RWPE1 (cell line): Measurements from ENCODE around the gene MBD4.

Source experiments
- CTCF ChIA-PET: fragments of 350-600 bp; sonication (Branson Sonifier 250); formaldehyde crosslinking; extraction: SDS; loops from one replicate; lab custom pipeline; 2021; lab: Yijun Ruan, JAX
- POLR2A ChIA-PET: fragments of 400-600 bp; formaldehyde crosslinking; extraction: SDS; loops from one replicate; lab custom pipeline; 2020; ENCODE audit warnings: antibody characterized with exemption; ENCODE audit not compliant: low non-redundant PET; lab: Yijun Ruan, JAX
- DNase-seq: peaks from one replicate; pipeline ENCODE4 v3.0.0; 2012; ENCODE audit warnings: low spot score
- H3K27ac ChIP-seq: fragments of 450-650 bp; 2 replicates; pipeline ENCODE4 v1.5.1; 2017
- TF ChIP-seq, protein P1 (sequence below): fragments of 450-650 bp; conservative IDR thresholded peaks from 2 replicates; pipeline ENCODE4 v1.5.1; 2017; ENCODE audit warnings: low read depth, mild to moderate bottlenecking

Gene MBD4

GRCh38 chr3:129445471-129445870 is 5.7 kb upstream of the MBD4 start:
- no peak overlapping the region for H3K27ac ChIP-seq
- ChIA-PET POLR2A (no interaction called here), CTCF (interaction anchor here (0.6 kb wide), 1 partner anchor 17 kb away, joined by 3 read pairs; no protein-coding TSS in a partner anchor)
- TF ChIP-seq, protein P1, sequence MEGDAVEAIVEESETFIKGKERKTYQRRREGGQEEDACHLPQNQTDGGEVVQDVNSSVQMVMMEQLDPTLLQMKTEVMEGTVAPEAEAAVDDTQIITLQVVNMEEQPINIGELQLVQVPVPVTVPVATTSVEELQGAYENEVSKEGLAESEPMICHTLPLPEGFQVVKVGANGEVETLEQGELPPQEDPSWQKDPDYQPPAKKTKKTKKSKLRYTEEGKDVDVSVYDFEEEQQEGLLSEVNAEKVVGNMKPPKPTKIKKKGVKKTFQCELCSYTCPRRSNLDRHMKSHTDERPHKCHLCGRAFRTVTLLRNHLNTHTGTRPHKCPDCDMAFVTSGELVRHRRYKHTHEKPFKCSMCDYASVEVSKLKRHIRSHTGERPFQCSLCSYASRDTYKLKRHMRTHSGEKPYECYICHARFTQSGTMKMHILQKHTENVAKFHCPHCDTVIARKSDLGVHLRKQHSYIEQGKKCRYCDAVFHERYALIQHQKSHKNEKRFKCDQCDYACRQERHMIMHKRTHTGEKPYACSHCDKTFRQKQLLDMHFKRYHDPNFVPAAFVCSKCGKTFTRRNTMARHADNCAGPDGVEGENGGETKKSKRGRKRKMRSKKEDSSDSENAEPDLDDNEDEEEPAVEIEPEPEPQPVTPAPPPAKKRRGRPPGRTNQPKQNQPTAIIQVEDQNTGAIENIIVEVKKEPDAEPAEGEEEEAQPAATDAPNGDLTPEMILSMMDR, result no peak
- DNase-seq, result no peak

- TF ChIP-seq, protein P1, result no peak
- H3K27ac ChIP-seq, result no peak overlapping the region
- ChIA-PET CTCF (interaction anchor here (0.7 kb wide), 1 partner anchor 213 kb away, joined by 4 read pairs; no protein-coding TSS in a partner anchor), POLR2A (no interaction called here)
- DNase-seq, result no peak
Measured at GRCh38 chr3:129442947-129443346, 3.2 kb upstream of the MBD4 start.

GRCh38 chr3:129442486-129442885 is 2.7 kb upstream of the MBD4 start:
- no peak for DNase-seq
- no peak overlapping the region for H3K27ac ChIP-seq
- TF ChIP-seq, protein P1, result no peak
- POLR2A ChIA-PET, result no interaction called here
- CTCF ChIA-PET, result interaction anchor here (0.7 kb wide), 1 partner anchor 214 kb away, joined by 4 read pairs; no protein-coding TSS in a partner anchor

GRCh38 chr3:129441782-129442181 is 2.0 kb upstream of the MBD4 start:
- H3K27ac ChIP-seq, result no peak overlapping the region
- DNase-seq, result no peak
- ChIA-PET CTCF (no interaction called here), POLR2A (interaction anchor here (0.8 kb wide), 1 partner anchor 184 kb away, joined by 7 read pairs; no protein-coding TSS in a partner anchor)
- TF ChIP-seq, protein P1, result no peak

GRCh38 chr3:129441215-129441614 is 1.5 kb upstream of the MBD4 start:
- POLR2A ChIA-PET, result interaction anchor here (0.8 kb wide), 1 partner anchor 185 kb away, joined by 7 read pairs; no protein-coding TSS in a partner anchor

DNA sequence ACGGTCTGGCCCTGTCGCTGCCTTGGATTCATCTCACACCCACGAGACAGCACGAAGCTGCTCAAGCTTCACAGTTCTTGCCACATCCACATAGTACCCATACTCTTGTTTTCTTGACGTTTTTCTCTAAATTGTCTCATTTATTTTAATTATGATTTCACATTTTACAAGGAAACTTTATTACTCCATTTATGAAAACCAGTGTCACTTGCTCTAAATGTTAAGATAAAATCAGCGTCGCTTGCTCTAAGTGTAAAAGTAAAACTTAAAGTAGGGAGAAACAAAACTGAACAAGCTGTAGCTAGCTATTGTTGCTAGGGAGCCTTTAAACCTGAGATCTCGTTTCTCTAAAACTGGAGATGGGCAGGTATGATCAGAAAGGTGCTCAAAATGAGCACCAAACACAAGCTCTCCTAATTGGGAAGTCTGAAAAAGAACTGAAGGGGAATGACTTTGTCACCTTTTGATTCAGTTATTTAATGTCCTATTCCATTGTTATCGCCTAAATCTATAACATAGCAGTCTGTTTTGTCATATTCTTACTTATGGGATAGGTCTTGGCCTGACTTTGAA is 956 bp upstream of the MBD4 start:
- POLR2A ChIA-PET, result interaction anchor here (0.8 kb wide), 1 partner anchor 185 kb away, joined by 7 read pairs; no protein-coding TSS in a partner anchor
- DNase-seq, result peak; percentile 27
- TF ChIP-seq, protein P1, result no peak
- CTCF ChIA-PET, result interaction anchor here (0.6 to 0.8 kb wide), 2 partner anchors 54 to 125 kb away, joined by 3 read pairs; a partner anchor contains a TSS
- peak overlapping the region; percentile 94 for H3K27ac ChIP-seq

More at GRCh38 chr3:129441215-129441614, 1.5 kb upstream of the MBD4 start:
- TF ChIP-seq, protein P1, result no peak
- CTCF ChIA-PET, result no interaction called here
- H3K27ac ChIP-seq, result no peak overlapping the region
- peak; percentile 10 for DNase-seq
